ENCODE measurements around the gene SLCO2B1.

GRCh38 chr11:75212411-75212810, 61.5 kb downstream of the SLCO2B1 start:
- TF ChIP-seq, protein P1, sequence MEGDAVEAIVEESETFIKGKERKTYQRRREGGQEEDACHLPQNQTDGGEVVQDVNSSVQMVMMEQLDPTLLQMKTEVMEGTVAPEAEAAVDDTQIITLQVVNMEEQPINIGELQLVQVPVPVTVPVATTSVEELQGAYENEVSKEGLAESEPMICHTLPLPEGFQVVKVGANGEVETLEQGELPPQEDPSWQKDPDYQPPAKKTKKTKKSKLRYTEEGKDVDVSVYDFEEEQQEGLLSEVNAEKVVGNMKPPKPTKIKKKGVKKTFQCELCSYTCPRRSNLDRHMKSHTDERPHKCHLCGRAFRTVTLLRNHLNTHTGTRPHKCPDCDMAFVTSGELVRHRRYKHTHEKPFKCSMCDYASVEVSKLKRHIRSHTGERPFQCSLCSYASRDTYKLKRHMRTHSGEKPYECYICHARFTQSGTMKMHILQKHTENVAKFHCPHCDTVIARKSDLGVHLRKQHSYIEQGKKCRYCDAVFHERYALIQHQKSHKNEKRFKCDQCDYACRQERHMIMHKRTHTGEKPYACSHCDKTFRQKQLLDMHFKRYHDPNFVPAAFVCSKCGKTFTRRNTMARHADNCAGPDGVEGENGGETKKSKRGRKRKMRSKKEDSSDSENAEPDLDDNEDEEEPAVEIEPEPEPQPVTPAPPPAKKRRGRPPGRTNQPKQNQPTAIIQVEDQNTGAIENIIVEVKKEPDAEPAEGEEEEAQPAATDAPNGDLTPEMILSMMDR (IDR thresholded peaks at IDR 0.05; ENCODE audit: low read depth, low read length, missing input control), result no peak
- no peak for TF ChIP-seq MAX (IDR thresholded peaks at IDR 0.05)
- TF ChIP-seq EGR1 (IDR thresholded peaks at IDR 0.05; ENCODE audit: low read depth in 2 of 2), result no peak
- TF ChIP-seq RAD21 (IDR thresholded peaks at IDR 0.05), result no peak
- no peak for TF ChIP-seq RXRA (IDR thresholded peaks at IDR 0.05)
- TF ChIP-seq TAF1 (conservative IDR thresholded peaks at IDR 0.05), result no peak
- TF ChIP-seq, protein P2, sequence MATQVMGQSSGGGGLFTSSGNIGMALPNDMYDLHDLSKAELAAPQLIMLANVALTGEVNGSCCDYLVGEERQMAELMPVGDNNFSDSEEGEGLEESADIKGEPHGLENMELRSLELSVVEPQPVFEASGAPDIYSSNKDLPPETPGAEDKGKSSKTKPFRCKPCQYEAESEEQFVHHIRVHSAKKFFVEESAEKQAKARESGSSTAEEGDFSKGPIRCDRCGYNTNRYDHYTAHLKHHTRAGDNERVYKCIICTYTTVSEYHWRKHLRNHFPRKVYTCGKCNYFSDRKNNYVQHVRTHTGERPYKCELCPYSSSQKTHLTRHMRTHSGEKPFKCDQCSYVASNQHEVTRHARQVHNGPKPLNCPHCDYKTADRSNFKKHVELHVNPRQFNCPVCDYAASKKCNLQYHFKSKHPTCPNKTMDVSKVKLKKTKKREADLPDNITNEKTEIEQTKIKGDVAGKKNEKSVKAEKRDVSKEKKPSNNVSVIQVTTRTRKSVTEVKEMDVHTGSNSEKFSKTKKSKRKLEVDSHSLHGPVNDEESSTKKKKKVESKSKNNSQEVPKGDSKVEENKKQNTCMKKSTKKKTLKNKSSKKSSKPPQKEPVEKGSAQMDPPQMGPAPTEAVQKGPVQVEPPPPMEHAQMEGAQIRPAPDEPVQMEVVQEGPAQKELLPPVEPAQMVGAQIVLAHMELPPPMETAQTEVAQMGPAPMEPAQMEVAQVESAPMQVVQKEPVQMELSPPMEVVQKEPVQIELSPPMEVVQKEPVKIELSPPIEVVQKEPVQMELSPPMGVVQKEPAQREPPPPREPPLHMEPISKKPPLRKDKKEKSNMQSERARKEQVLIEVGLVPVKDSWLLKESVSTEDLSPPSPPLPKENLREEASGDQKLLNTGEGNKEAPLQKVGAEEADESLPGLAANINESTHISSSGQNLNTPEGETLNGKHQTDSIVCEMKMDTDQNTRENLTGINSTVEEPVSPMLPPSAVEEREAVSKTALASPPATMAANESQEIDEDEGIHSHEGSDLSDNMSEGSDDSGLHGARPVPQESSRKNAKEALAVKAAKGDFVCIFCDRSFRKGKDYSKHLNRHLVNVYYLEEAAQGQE (IDR thresholded peaks at IDR 0.05), result no peak
- no peak for TF ChIP-seq NR2F2 (IDR thresholded peaks at IDR 0.05)
- TF ChIP-seq SP1 (IDR thresholded peaks at IDR 0.05), result no peak
- no peak for TF ChIP-seq GABPA (IDR thresholded peaks at IDR 0.05 in 1 of 2, conservative IDR thresholded peaks at IDR 0.05 in 1 of 2)

Data from liver (tissue), 3 donors.